Loucy (cell line): ENCODE measurements around the gene EPHA6.

Experiments used
- H2AFZ ChIP-seq: fragments of 200-600 bp; sonication (generic); 2 replicates; pipeline ENCODE4 v1.6.0; 2016; ENCODE audit warnings: antibody characterized with exemption, mild to moderate bottlenecking, low read length, moderate library complexity
- H3F3A ChIP-seq: fragments of 200-600 bp; 2 replicates; pipeline ENCODE4 v1.6.0; 2016; ENCODE audit warnings: antibody characterized with exemption, low read depth, mild to moderate bottlenecking
- H3K27me3 ChIP-seq: fragments of 200-600 bp; sonication (generic); 2 replicates; pipeline ENCODE4 v1.6.1; 2014; ENCODE audit warnings: low read length, mild to moderate bottlenecking; ENCODE audit not compliant: insufficient read depth, poor library complexity, severe bottlenecking
- H3K36me3 ChIP-seq: fragments of 200-600 bp; sonication (generic); 2 replicates; pipeline ENCODE4 v1.6.1; 2016; ENCODE audit warnings: low read length; ENCODE audit not compliant: insufficient read depth
- H3K4me1 ChIP-seq: fragments of 200-600 bp; sonication (generic); 2 replicates; pipeline ENCODE4 v1.5.1; 2014; ENCODE audit warnings: low read length, mild to moderate bottlenecking; ENCODE audit not compliant: insufficient read depth, poor library complexity, severe bottlenecking
- H3K4me2 ChIP-seq: fragments of 200-600 bp; sonication (generic); 2 replicates; pipeline ENCODE4 v1.6.0; 2014; ENCODE audit warnings: antibody characterized with exemption, low read length, low read depth, mild to moderate bottlenecking; ENCODE audit not compliant: poor library complexity, severe bottlenecking
- H3K4me3 ChIP-seq: fragments of 200-600 bp; sonication (generic); 2 replicates; pipeline ENCODE4 v1.5.1; 2014; ENCODE audit warnings: low read length, mild to moderate bottlenecking, mixed read lengths; ENCODE audit not compliant: poor library complexity, severe bottlenecking
- H3K79me2 ChIP-seq: fragments of 200-600 bp; sonication (generic); 2 replicates; pipeline ENCODE4 v1.6.1; 2014; ENCODE audit warnings: low read length; ENCODE audit not compliant: insufficient read depth
- H3K9ac ChIP-seq: fragments of 200-600 bp; sonication (generic); 2 replicates; pipeline ENCODE4 v1.6.0; 2014; ENCODE audit warnings: mild to moderate bottlenecking, low read depth, low read length, moderate library complexity; ENCODE audit not compliant: poor library complexity, severe bottlenecking
- H3K9me2 ChIP-seq: fragments of 200-600 bp; sonication (generic); replicated peaks from 2 replicates; pipeline ENCODE4 v1.6.1; 2016; ENCODE audit warnings: low read depth, low read length, mixed read lengths
- H3K9me3 ChIP-seq: fragments of 200-600 bp; sonication (generic); 2 replicates; pipeline ENCODE4 v1.6.1; 2014; ENCODE audit warnings: mild to moderate bottlenecking, antibody characterized with exemption, low read length, low read depth; ENCODE audit not compliant: insufficient read depth
- H4K20me1 ChIP-seq: fragments of 200-600 bp; sonication (generic); 2 replicates; pipeline ENCODE4 v1.6.0; 2014; ENCODE audit warnings: antibody characterized with exemption, low read length, mild to moderate bottlenecking; ENCODE audit not compliant: insufficient read depth, poor library complexity, severe bottlenecking
- EZH2phosphoT487 ChIP-seq: fragments of 200-600 bp; IDR thresholded peaks from 2 replicates; pipeline ENCODE4 v1.6.1; 2018; ENCODE audit warnings: antibody characterized with exemption, mild to moderate bottlenecking, moderate library complexity, borderline replicate concordance
- TF ChIP-seq, protein P1 (sequence below): fragments of 200-600 bp; sonication (generic); conservative IDR thresholded peaks from 2 replicates; pipeline ENCODE4 v1.5.1; 2014; ENCODE audit warnings: mild to moderate bottlenecking, antibody characterized with exemption, low read length

Gene EPHA6

GRCh38 chr3:97293596-97294131, 479.3 kb downstream of the EPHA6 start:
- Histone ChIP-seq H3K4me1 (no peaks in the 10 kb centered on the region), H3K4me3 (no peak overlapping the region), H2AFZ (no peak overlapping the region), H3K9ac (no peak overlapping the region), H3K9me2 (no peaks in the 10 kb centered on the region), H4K20me1 (no peaks in the 10 kb centered on the region), H3K79me2 (no peaks in the 10 kb centered on the region), H3K4me2 (no peak overlapping the region), H3F3A (no peaks in the 10 kb centered on the region), H3K27me3 (no peaks in the 10 kb centered on the region), H3K9me3 (peaks cover 7% of the 10 kb centered on the region; the same call in 1 of the 2 replicates), H3K36me3 (no peaks in the 10 kb centered on the region)
- no peak for TF ChIP-seq EZH2phosphoT487
- TF ChIP-seq, protein P1, sequence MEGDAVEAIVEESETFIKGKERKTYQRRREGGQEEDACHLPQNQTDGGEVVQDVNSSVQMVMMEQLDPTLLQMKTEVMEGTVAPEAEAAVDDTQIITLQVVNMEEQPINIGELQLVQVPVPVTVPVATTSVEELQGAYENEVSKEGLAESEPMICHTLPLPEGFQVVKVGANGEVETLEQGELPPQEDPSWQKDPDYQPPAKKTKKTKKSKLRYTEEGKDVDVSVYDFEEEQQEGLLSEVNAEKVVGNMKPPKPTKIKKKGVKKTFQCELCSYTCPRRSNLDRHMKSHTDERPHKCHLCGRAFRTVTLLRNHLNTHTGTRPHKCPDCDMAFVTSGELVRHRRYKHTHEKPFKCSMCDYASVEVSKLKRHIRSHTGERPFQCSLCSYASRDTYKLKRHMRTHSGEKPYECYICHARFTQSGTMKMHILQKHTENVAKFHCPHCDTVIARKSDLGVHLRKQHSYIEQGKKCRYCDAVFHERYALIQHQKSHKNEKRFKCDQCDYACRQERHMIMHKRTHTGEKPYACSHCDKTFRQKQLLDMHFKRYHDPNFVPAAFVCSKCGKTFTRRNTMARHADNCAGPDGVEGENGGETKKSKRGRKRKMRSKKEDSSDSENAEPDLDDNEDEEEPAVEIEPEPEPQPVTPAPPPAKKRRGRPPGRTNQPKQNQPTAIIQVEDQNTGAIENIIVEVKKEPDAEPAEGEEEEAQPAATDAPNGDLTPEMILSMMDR = no peak

GRCh38 chr3:97297032-97297431, 482.6 kb downstream of the EPHA6 start:
- TF ChIP-seq, protein P1 = no peak
- TF ChIP-seq EZH2phosphoT487 = no peak
- H4K20me1 ChIP-seq = no peaks in the 10 kb centered on the region
- H3K4me1 ChIP-seq = no peaks in the 10 kb centered on the region
- no peaks in the 10 kb centered on the region for H3K79me2 ChIP-seq
- no peaks in the 10 kb centered on the region for H3K27me3 ChIP-seq
- no peak overlapping the region for H3K9ac ChIP-seq
- no peaks in the 10 kb centered on the region for H3K9me2 ChIP-seq
- no peak overlapping the region for H2AFZ ChIP-seq
- H3K4me3 ChIP-seq = no peak overlapping the region
- no peaks in the 10 kb centered on the region for H3F3A ChIP-seq
- H3K4me2 ChIP-seq = no peak overlapping the region
- H3K36me3 ChIP-seq = no peaks in the 10 kb centered on the region
- H3K9me3 ChIP-seq = peaks cover 7% of the 10 kb centered on the region; the same call in 1 of the 2 replicates

DNA sequence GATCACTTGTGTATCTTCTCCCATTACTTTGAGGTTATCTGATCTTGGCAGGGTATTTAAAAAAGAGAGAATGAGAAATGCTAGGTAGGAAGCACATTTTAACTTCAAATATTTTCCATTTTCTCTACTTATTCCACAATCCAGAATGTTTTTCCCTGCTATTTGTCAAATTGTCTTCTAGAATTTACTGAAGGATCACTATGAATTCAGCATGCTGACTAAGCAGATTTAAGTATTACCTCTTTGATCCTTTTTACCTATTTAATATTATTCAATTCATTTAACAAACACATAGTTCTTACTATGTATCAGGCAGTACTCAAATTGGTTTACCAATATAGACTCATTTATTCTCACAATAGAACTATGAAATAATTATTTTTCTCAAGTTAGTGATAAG, 486.7 kb downstream of the EPHA6 start:
- Histone ChIP-seq H3K9ac (no peak overlapping the region), H3K27me3 (no peaks in the 10 kb centered on the region), H3K36me3 (no peaks in the 10 kb centered on the region), H3K4me3 (no peak overlapping the region), H3K79me2 (no peaks in the 10 kb centered on the region), H3K9me2 (no peaks in the 10 kb centered on the region), H4K20me1 (no peaks in the 10 kb centered on the region), H3K4me1 (no peaks in the 10 kb centered on the region), H3K4me2 (no peak overlapping the region), H2AFZ (no peak overlapping the region), H3F3A (no peaks in the 10 kb centered on the region), H3K9me3 (no peaks in the 10 kb centered on the region; the same call in 1 of the 2 replicates)
- TF ChIP-seq, protein P1 = no peak
- TF ChIP-seq EZH2phosphoT487 = no peak
